Activated T-helper 1 cell treated with anti-CD3 and anti-CD28 coated beads, Interleukin-2, amount 50 U/mL, for 16 hours (primary cell): ENCODE data around the gene FAM171A2.

Experiments used
- DNase-seq, 2 donors: peaks; one replicate each; pipeline ENCODE4 v3.0.0-alpha.2; 2020; ENCODE audit warnings: low read depth in 1 of 2, low spot score in 1 of 2

The FAM171A2 gene

GRCh38 chr17:44323359-44324091 lies 40.1 kb downstream of the FAM171A2 start:
- DNase-seq = no peak

GRCh38 chr17:44322236-44322895 lies 41.3 kb downstream of the FAM171A2 start:
- no peak for DNase-seq

- DNase-seq = no peak
Measured at GRCh38 chr17:44321246-44322120, 42.2 kb downstream of the FAM171A2 start.

GRCh38 chr17:44320066-44320465 lies 43.6 kb downstream of the FAM171A2 start:
- no peak for DNase-seq

- DNase-seq = no peak
Measured at GRCh38 chr17:44318077-44318892, 45.4 kb downstream of the FAM171A2 start.

GRCh38 chr17:44317545-44317944 lies 46.1 kb downstream of the FAM171A2 start:
- no peak for DNase-seq

- DNase-seq = no peak
Measured at GRCh38 chr17:44315760-44316731, 47.6 kb downstream of the FAM171A2 start.

- no peak for DNase-seq
Measured at GRCh38 chr17:44314869-44315661, 48.6 kb downstream of the FAM171A2 start.

GRCh38 chr17:44314524-44314868 lies 49.2 kb downstream of the FAM171A2 start:
- no peak for DNase-seq

GRCh38 chr17:44314031-44314430 lies 49.6 kb downstream of the FAM171A2 start:
- DNase-seq = no peak

GRCh38 chr17:44312396-44313104 lies 51.1 kb downstream of the FAM171A2 start:
- DNase-seq = no peak

GRCh38 chr17:44311562-44312181 lies 52.0 kb downstream of the FAM171A2 start:
- no peak for DNase-seq

GRCh38 chr17:44310609-44311376 lies 52.9 kb downstream of the FAM171A2 start:
- DNase-seq = no peak

- DNase-seq = no peak
Measured at GRCh38 chr17:44310188-44310587, 53.5 kb downstream of the FAM171A2 start.

- no peak for DNase-seq
Measured at GRCh38 chr17:44309472-44309871, 54.2 kb downstream of the FAM171A2 start.

GRCh38 chr17:44308865-44309264 lies 54.8 kb downstream of the FAM171A2 start:
- no peak for DNase-seq

- DNase-seq = peak; percentile 74 to 75
Measured at GRCh38 chr17:44308320-44308818, 55.3 kb downstream of the FAM171A2 start, which contains the start of gene RUNDC3A. RUNDC3A (plus strand) TSS chr17:44308601; CDS start chr17:44308833, 232 bp downstream.
